ENCODE results near the gene CNTNAP2. TPM values are rescaled to one million over a fixed set of nuclear protein-coding genes. Genes with fewer than 3 reads are reported as not detected.

Gene CNTNAP2
- total RNA-seq, 2 experiments from 2014 or later, result 0.28 TPM; not detected in 1

- POLR2A ChIA-PET, result interaction anchor here (0.8 to 1.4 kb wide), 3 partner anchors 14 to 56 kb away, joined by 3 to 4 read pairs (median 3); no protein-coding TSS in a partner anchor
- Histone ChIP-seq H4K20me1 (ENCODE audit: insufficient read depth, low read length) (no peaks in the 10 kb centered on the region), H2AFZ (ENCODE audit: low read length) (peak overlapping the region; percentile 79; the same call in 1 of the 2 replicates), H3K9me3 (ENCODE audit: low read length) (no peaks in the 10 kb centered on the region), H3K79me2 (ENCODE audit: insufficient read depth, low read depth, low read length) (no peaks in the 10 kb centered on the region), H3K27ac (ENCODE audit: low read depth, low read length, poor library complexity, severe bottlenecking) (peak overlapping the region; percentile 78), H3K9me2 (ENCODE audit: insufficient read depth, low read length) (no peaks in the 10 kb centered on the region), H3K4me2 (ENCODE audit: low read length) (peak overlapping the region; percentile 37), H3K4me3 (ENCODE audit: low read depth, low read length, poor library complexity, severe bottlenecking) (peak overlapping the region; percentile 21), H3K4me1 (ENCODE audit: insufficient read depth, low read length, poor library complexity, severe bottlenecking) (peaks cover 47% of the 10 kb centered on the region), H3K36me3 (ENCODE audit: insufficient read depth, low read length) (no peaks in the 10 kb centered on the region)
- TF ChIP-seq EZH2phosphoT487 (IDR thresholded peaks at IDR 0.05; ENCODE audit: borderline replicate concordance, low read depth, low read length) (no peak), CTCF (conservative IDR thresholded peaks at IDR 0.05; ENCODE audit: low read length) (no peak)
- no TSS peak for BruUV-seq (replicated peaks)
- intact Hi-C loops (cut with micrococcal nuclease; ENCODE audit: unreplicated experiment), result no loop called here
- CTCF ChIA-PET (ENCODE audit: unreplicated experiment), result no interaction called here
- peak; percentile 20 for DNase-seq (ENCODE audit: low spot score)
Measured at GRCh38 chr7:148304083-148304335, 2187.4 kb downstream of the CNTNAP2 start.

- H3K79me2 ChIP-seq (ENCODE audit: insufficient read depth, low read depth, low read length), result no peaks in the 10 kb centered on the region
- peak overlapping the region; percentile 78 for H3K27ac ChIP-seq (ENCODE audit: low read depth, low read length, poor library complexity, severe bottlenecking)
- peak; percentile 72 for DNase-seq (ENCODE audit: low spot score)
- H3K9me2 ChIP-seq (ENCODE audit: insufficient read depth, low read length), result no peaks in the 10 kb centered on the region
- no TSS peak for BruUV-seq (replicated peaks)
- peak overlapping the region; percentile 21 for H3K4me3 ChIP-seq (ENCODE audit: low read depth, low read length, poor library complexity, severe bottlenecking)
- ChIA-PET POLR2A (interaction anchor here (0.6 to 1.4 kb wide), 6 partner anchors 27 to 211 kb away, joined by 3 to 8 read pairs (median 4); no protein-coding TSS in a partner anchor), CTCF (ENCODE audit: unreplicated experiment) (no interaction called here)
- H4K20me1 ChIP-seq (ENCODE audit: insufficient read depth, low read length), result no peaks in the 10 kb centered on the region
- H3K9me3 ChIP-seq (ENCODE audit: low read length), result no peaks in the 10 kb centered on the region
- H3K36me3 ChIP-seq (ENCODE audit: insufficient read depth, low read length), result no peaks in the 10 kb centered on the region
- TF ChIP-seq CTCF (conservative IDR thresholded peaks at IDR 0.05; ENCODE audit: low read length) (no peak), EZH2phosphoT487 (IDR thresholded peaks at IDR 0.05; ENCODE audit: borderline replicate concordance, low read depth, low read length) (no peak)
- peaks cover 47% of the 10 kb centered on the region for H3K4me1 ChIP-seq (ENCODE audit: insufficient read depth, low read length, poor library complexity, severe bottlenecking)
- H2AFZ ChIP-seq (ENCODE audit: low read length), result peak overlapping the region; percentile 79
- peak overlapping the region; percentile 37 for H3K4me2 ChIP-seq (ENCODE audit: low read length)
- intact Hi-C loops (cut with micrococcal nuclease; ENCODE audit: unreplicated experiment), result no loop called here
Measured at GRCh38 chr7:148304456-148304855, 2187.9 kb downstream of the CNTNAP2 start.

- intact Hi-C loops (cut with micrococcal nuclease; ENCODE audit: unreplicated experiment), result no loop called here
Measured at GRCh38 chr7:148306759-148307158, 2190.2 kb downstream of the CNTNAP2 start.

More at GRCh38 chr7:148306759-148307158, 2190.2 kb downstream of the CNTNAP2 start:
- ChIA-PET CTCF (ENCODE audit: unreplicated experiment) (interaction anchor here (1.0 kb wide), 1 partner anchor 10 kb away, joined by 4 read pairs; no protein-coding TSS in a partner anchor), POLR2A (interaction anchor here (0.5 to 1.7 kb wide), 3 partner anchors 9 to 722 kb away, joined by 3 to 5 read pairs (median 3); no protein-coding TSS in a partner anchor)
- no peak for TF ChIP-seq CTCF (conservative IDR thresholded peaks at IDR 0.05; ENCODE audit: low read length)
- no peak for TF ChIP-seq EZH2phosphoT487 (IDR thresholded peaks at IDR 0.05; ENCODE audit: borderline replicate concordance, low read depth, low read length)
- H3K9me3 ChIP-seq (ENCODE audit: low read length), result no peaks in the 10 kb centered on the region
- peak overlapping the region; percentile 25; the same call in 1 of the 2 replicates for H3K4me2 ChIP-seq (ENCODE audit: low read length)
- H3K4me1 ChIP-seq (ENCODE audit: insufficient read depth, low read length, poor library complexity, severe bottlenecking), result peaks cover 47% of the 10 kb centered on the region
- peak overlapping the region; percentile 65 for H2AFZ ChIP-seq (ENCODE audit: low read length)
- no peaks in the 10 kb centered on the region for H4K20me1 ChIP-seq (ENCODE audit: insufficient read depth, low read length)
- BruUV-seq (replicated peaks), result no TSS peak
- H3K36me3 ChIP-seq (ENCODE audit: insufficient read depth, low read length), result no peaks in the 10 kb centered on the region
- peak overlapping the region; percentile 27 for H3K27ac ChIP-seq (ENCODE audit: low read depth, low read length, poor library complexity, severe bottlenecking)
- DNase-seq (ENCODE audit: low spot score), result peak; percentile 23
- H3K79me2 ChIP-seq (ENCODE audit: insufficient read depth, low read depth, low read length), result no peaks in the 10 kb centered on the region
- no peak overlapping the region for H3K4me3 ChIP-seq (ENCODE audit: low read depth, low read length, poor library complexity, severe bottlenecking)
- no peaks in the 10 kb centered on the region for H3K9me2 ChIP-seq (ENCODE audit: insufficient read depth, low read length)
